Measurements from ENCODE around the gene ST14.

- TF ChIP-seq, protein P1, sequence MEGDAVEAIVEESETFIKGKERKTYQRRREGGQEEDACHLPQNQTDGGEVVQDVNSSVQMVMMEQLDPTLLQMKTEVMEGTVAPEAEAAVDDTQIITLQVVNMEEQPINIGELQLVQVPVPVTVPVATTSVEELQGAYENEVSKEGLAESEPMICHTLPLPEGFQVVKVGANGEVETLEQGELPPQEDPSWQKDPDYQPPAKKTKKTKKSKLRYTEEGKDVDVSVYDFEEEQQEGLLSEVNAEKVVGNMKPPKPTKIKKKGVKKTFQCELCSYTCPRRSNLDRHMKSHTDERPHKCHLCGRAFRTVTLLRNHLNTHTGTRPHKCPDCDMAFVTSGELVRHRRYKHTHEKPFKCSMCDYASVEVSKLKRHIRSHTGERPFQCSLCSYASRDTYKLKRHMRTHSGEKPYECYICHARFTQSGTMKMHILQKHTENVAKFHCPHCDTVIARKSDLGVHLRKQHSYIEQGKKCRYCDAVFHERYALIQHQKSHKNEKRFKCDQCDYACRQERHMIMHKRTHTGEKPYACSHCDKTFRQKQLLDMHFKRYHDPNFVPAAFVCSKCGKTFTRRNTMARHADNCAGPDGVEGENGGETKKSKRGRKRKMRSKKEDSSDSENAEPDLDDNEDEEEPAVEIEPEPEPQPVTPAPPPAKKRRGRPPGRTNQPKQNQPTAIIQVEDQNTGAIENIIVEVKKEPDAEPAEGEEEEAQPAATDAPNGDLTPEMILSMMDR (conservative IDR thresholded peaks at IDR 0.05 in 1 of 2, IDR thresholded peaks at IDR 0.05 in 1 of 2; ENCODE audit: low read depth in 1 of 2, low read length in 2 of 2), result no peak
- no peak for TF ChIP-seq EZH2 (IDR thresholded peaks at IDR 0.05; ENCODE audit: low read length, missing control alignments)
Observed at GRCh38 chr11:130211144-130211543, 51.6 kb downstream of the ST14 start.

All from fibroblast of lung (primary cell).